ENCODE results near the gene RNF213. TPM values are rescaled to one million over a fixed set of nuclear protein-coding genes. Genes with fewer than 3 reads are reported as not detected.

The RNF213 gene
- total RNA-seq, 1 donor from 2014 or later = 47.3 TPM

- Mint-ChIP-seq H3K27me3 (no peaks in the 10 kb centered on the region), H3K9me3 (no peaks in the 10 kb centered on the region), H3K4me1 (ENCODE audit: unreplicated experiment) (no peaks in the 10 kb centered on the region), H3K36me3 (no peaks in the 10 kb centered on the region), H3K27ac (no peak overlapping the region), H3K4me3 (no peak overlapping the region)
- no peak for DNase-seq (ENCODE audit: extremely low spot score, unreplicated experiment)
- TF ChIP-seq CTCF (conservative IDR thresholded peaks at IDR 0.05) = no peak
Measured at GRCh38 chr17:80428796-80429195, 168.1 kb downstream of the RNF213 start.

GRCh38 chr17:80429356-80430275, 169.0 kb downstream of the RNF213 start:
- Mint-ChIP-seq H3K9me3 (no peaks in the 10 kb centered on the region), H3K4me3 (no peak overlapping the region), H3K27ac (no peak overlapping the region), H3K36me3 (no peaks in the 10 kb centered on the region), H3K27me3 (no peaks in the 10 kb centered on the region), H3K4me1 (ENCODE audit: unreplicated experiment) (no peaks in the 10 kb centered on the region)
- TF ChIP-seq CTCF (conservative IDR thresholded peaks at IDR 0.05) = no peak
- no peak for DNase-seq (ENCODE audit: extremely low spot score, unreplicated experiment)

- H3K27me3 Mint-ChIP-seq = no peaks in the 10 kb centered on the region
- no peak overlapping the region for H3K27ac Mint-ChIP-seq
- H3K36me3 Mint-ChIP-seq = no peaks in the 10 kb centered on the region
- no peak for DNase-seq (ENCODE audit: extremely low spot score, unreplicated experiment)
- no peak for TF ChIP-seq CTCF (conservative IDR thresholded peaks at IDR 0.05)
- no peak overlapping the region for H3K4me3 Mint-ChIP-seq
- H3K9me3 Mint-ChIP-seq = no peaks in the 10 kb centered on the region
- no peaks in the 10 kb centered on the region for H3K4me1 Mint-ChIP-seq (ENCODE audit: unreplicated experiment)
Measured at GRCh38 chr17:80430446-80431245, 170.0 kb downstream of the RNF213 start.

GRCh38 chr17:80431246-80432195, 170.9 kb downstream of the RNF213 start:
- no peak overlapping the region for H3K27ac Mint-ChIP-seq
- H3K9me3 Mint-ChIP-seq = no peaks in the 10 kb centered on the region
- no peak for DNase-seq (ENCODE audit: extremely low spot score, unreplicated experiment)
- H3K27me3 Mint-ChIP-seq = no peaks in the 10 kb centered on the region
- H3K36me3 Mint-ChIP-seq = no peaks in the 10 kb centered on the region
- TF ChIP-seq CTCF (conservative IDR thresholded peaks at IDR 0.05) = no peak
- no peak overlapping the region for H3K4me3 Mint-ChIP-seq
- no peaks in the 10 kb centered on the region for H3K4me1 Mint-ChIP-seq (ENCODE audit: unreplicated experiment)

- no peaks in the 10 kb centered on the region for H3K9me3 Mint-ChIP-seq
- H3K36me3 Mint-ChIP-seq = no peaks in the 10 kb centered on the region
- no peaks in the 10 kb centered on the region for H3K4me1 Mint-ChIP-seq (ENCODE audit: unreplicated experiment)
- TF ChIP-seq CTCF (conservative IDR thresholded peaks at IDR 0.05) = no peak
- no peak overlapping the region for H3K27ac Mint-ChIP-seq
- DNase-seq (ENCODE audit: extremely low spot score, unreplicated experiment) = no peak
- H3K4me3 Mint-ChIP-seq = no peak overlapping the region
- no peaks in the 10 kb centered on the region for H3K27me3 Mint-ChIP-seq
Measured at GRCh38 chr17:80432350-80432955, 171.8 kb downstream of the RNF213 start.

Data from type B pancreatic cell (in vitro differentiated cells).